Activated T-helper 1 cell treated with anti-CD3 and anti-CD28 coated beads, Interleukin-2, amount 50 U/mL, for 16 hours (primary cell): Measurements from ENCODE around the gene KHDC3L.
"Not testable (repeated sequence)": the region's sequence is repeated elsewhere in the genome, so short reads cannot be mapped to it uniquely, and the experiment has no call there.

Experiments
- DNase-seq, 2 donors: peaks; one replicate each; pipeline ENCODE4 v3.0.0-alpha.2; 2020; ENCODE audit warnings: low read depth in 1 of 2, low spot score in 1 of 2

Gene KHDC3L

DNA sequence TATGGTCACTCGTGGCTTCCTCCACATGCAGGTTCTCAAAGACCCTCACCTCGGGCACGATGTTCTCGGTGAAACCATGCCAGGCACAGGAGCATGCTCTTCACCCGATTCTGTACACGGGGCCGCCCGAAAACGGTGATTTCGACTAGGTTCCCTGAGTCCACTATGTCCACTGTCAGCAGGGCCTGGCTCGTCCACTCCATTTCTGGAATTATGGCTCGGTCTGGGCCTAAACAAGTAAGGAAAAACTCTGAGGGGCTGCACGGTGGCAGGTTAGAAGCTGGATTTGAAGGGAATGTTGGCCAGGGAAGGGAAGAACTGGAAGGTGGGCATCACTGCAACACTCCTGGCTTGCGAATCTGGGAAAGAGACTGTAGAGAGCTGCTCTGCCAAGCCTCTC lies 6.7 kb downstream of the KHDC3L start:
- DNase-seq = no peak

DNA sequence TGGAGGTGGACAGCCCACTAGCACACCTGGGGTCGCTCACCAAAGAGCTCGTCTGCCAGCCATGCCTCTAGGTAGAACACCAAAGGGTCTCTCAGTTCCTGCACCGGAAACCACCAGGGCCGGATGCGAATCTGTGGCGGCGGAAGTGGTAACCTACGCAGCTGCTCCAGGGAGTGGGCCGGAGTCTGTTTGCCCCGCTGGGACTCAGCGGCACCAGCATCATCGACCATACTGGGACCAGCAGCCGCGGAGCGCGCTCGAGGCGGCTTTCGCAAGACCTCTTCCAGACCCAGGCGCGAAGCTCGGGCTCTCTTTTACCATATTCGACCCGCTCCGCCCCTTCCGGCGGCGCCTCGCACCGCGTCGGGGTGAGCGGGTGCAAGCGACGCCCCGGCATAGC lies 7.1 kb downstream of the KHDC3L start, which contains the start of gene OOEP:
TSS of gene OOEP (minus strand) at position 335 of the 400 bp plus-strand sequence. CDS start at position 230, 105 bp downstream.
- DNase-seq = no peak

DNA sequence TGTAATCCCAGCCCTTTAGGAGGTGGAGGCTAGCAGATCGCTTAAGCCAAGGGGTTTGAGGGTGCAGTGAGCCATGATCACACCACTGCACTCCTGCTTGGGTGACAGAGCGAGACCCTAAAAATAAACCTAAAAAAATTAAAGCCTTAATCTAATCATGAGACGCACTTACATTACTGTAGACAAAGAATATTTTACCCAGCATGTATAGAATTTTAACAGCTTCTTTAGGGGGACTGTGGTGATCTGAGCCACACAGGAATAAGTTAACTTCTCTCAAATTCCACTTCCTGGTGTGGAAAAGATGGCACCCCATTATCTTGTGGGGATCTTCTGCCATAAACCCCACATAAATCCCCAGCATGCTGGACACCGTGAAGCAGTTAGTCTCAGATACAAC lies 9.5 kb downstream of the KHDC3L start:
- no peak for DNase-seq

DNA sequence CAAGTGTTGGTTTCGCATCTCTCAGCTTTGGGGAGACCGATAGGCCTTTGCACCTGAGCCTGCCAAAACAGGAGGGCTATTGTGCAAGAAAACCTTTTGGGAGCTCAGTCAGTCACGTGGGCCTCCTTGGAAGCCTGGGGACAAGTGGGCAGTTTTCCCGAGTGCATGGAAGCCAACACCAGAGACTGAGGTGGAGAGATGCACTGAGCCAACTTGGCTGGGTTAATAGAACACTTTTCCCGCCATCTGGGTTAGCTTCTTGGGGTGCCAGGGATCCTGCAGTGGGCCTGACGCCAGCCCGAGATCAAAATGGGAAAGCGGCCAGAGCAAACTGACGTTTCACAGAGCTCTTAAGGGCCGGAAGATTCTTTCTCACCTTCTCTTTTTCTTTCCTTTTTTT lies 10.1 kb downstream of the KHDC3L start:
- no peak for DNase-seq

DNA sequence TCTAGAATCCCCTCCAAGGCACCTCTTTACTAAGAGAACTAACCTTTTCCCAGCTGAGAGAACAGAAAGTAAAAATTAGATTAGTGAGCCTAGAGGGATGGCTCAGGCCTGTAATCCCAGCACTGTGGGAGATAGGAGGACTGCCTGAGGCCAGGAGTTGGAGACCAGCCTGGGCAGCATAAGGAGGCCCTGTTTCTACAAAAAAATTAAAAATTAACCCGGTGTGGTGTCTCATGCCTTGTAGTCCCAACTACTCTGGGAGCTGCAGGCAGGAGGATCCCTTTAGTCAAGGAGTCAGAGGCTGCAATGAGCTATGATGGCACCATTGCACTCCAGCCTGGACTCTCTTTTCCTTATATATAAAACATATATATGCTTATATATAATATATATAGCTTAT lies 12.8 kb downstream of the KHDC3L start:
- no peak for DNase-seq

DNA sequence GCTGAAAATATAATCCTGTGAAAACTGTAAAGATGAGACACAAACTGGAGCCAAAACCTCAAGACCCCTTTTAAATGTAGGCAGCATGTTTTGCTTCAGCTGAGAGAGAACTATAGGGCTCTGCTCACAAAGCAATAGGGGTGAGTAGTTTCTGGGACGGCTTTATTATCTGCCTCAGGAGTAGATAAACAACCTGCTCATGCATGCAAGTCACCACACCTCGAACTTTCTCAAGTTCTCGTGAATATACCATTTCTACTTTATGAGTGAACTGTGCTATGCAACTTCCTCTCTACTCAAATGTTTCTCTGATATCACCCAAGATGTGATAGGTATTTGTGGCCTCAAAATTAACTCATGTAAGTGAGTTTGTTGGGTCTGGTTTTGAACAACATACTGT lies 14.8 kb downstream of the KHDC3L start:
- DNase-seq = no peak

DNA sequence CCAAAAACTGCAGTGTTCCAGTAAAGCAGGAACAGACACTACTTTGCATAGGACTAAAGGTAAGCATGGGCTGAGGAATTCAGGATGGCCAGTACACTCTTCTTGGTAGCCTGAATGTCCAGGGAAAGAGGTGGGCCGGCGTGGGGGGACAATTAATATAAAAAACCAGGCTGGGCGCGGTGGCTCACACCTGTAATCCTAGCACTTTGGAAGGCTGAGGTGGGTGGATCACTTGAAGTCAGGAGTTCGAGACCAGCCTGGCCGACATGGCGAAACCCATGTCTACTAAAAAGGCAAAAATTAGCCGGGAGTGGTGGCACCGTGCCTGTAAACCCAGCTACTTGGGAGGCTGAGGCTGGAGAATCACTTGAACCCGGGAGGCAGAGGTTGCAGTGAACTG lies 19.1 kb downstream of the KHDC3L start:
- not testable (repeated sequence) for DNase-seq

DNA sequence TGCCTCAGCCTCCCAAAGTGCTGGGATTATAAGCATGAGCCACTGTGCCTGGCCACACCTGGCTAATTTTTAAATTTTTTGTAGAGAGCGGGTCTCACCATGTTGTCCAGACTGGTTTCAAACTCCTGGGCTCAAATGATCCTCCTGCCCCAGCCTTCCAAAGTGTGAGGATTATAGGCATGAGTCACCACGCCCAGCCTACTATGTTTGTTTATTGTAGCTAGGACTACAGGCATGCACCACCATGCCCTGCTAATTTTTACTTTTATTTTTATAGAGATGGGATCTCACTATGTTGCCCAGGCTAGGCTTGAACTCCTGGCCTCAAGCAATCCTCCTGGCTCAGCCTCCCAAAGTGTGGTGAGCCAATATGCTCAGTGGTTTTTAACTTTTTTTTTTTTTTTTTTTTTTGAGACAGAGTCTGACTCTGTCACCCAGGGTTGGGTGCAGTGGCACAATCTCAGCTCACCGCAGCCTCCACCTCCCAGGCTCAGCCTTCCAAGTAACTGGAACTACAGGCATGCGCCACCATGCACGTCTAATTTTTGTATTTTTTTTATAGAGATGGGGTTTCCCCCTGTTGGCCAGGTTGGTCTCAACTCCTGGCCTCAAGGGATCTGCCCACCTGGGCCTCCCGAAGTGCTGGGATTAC lies 20.1 kb downstream of the KHDC3L start:
- no peak for DNase-seq

DNA sequence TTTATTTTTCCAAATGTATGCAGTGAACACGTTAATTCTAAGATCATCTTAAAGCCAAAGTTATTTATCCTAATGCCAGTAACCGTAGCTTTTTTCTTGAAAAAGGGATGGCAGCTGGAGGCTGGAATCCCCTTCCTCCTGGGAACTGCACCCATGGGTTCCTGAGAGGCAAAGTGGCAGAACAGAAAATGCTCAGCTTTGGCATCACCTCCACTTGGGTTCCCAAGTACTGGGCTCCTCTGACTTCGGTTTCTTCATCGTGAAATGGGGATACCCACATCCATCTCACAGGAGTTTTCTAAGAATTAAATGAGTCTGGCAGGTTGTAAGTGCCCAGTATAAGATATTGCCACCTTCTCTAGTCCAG lies 26.0 kb downstream of the KHDC3L start:
- no peak for DNase-seq

DNA sequence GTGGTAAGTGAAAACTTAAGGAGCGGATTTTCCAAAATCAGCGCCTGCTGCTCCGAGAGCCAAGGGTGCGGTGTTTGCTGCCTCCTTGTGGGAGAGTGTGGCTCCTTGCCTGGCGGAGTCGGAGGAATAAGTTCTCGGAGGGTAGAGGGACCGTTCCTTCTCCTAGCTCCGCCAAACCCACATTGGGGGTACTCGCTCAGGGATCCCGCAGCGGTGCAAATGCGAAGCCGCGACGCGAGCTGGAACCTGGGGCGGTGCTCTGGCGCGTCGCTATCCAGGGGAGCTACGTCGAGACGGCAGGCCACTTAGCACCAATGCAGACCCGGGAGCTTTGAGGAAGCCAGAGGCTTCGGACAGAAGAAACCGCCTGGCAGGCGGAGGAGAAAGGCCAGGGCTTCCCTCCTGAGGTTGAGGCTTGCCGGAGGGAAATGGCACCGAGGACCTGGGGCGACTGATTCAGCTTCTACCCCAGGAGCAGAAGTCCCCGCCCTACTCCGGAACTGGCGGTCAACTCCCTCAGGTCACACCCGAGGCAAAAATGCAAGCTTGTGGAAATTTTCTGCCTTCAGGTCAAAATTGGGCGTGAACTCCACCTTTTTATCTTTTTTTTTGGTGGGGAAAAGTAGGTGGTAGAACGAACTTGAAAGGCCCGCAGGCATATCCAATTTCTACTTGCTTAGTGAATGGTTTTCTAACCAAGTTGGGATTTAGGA lies 26.5 kb downstream of the KHDC3L start:
- DNase-seq = peak; percentile 21 to 26

DNA sequence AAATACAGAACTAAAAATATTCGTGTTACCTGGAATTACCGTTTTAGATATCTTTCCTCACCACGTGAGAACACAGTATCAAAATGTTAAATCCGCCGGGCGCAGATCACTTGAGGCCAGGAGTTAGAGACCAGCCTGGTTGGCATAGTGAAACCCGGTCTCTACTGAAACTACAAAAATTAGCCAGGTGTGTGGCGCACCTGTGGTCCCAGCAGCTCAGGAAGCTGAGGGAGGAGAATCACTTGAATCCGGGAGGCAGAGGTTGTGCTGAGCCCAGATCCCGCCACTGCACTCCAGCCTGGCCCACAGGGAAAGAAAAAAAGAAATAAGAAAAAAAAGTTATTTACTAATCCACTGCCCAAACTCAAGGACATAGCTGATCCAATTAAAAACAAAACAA lies 27.4 kb downstream of the KHDC3L start:
- no peak for DNase-seq

DNA sequence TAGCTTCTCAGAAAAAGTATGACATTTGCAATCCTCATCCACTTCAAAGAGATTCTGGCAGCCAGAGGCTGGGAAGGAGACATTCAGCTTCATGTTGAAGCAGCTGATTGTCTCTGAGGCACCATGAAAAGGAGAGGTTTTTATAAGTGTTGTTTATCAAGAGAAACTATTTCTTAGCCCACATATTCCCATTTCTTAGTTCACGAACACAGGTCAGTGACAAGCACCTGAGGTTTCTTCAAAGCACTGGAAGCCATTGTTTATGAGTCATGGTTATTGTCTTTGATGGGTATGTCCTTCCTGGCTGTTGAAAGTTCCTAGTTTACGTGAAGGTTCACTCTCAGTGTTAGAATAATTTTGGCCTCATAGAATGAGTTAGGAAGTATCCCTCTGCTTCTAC lies 29.2 kb downstream of the KHDC3L start:
- DNase-seq = no peak

DNA sequence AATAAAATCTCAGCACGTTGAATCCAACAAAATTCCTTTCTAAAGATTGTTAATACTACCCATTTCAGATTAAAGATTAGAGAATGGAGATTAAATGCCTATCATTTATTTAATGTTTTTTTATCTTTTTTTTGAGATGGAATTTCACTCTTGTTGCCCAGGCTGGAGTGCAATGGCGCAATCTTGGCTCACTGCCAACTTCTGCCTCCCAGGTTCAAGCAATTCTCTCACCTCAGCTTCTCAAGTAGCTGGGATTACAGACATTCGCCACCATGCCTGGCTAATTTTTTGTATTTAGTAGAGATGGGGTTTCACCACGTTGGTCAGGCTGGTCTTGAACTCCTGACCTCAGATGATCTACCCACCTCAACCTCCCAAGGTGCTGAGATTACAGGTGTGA lies 29.7 kb downstream of the KHDC3L start:
- not testable (repeated sequence) for DNase-seq

DNA sequence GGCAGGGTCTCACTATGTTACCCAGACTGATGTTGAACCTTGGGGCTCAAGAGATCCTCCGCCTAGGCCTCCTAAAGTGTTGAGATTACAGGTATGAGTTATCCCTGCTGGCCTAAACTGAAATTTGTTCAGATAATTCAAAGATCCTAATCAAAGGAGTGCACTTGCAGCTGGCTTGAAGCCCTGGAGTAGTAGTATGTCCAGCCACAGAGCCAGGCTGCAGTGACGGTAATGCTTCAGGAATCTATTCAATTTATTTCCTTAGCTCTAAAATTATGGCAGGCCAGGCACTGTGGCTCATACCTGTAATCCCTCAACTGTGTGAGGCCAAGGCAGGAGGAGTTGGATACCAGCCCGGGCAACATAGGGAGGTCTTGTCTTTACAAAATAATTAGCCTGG lies 30.8 kb downstream of the KHDC3L start:
- no peak for DNase-seq

DNA sequence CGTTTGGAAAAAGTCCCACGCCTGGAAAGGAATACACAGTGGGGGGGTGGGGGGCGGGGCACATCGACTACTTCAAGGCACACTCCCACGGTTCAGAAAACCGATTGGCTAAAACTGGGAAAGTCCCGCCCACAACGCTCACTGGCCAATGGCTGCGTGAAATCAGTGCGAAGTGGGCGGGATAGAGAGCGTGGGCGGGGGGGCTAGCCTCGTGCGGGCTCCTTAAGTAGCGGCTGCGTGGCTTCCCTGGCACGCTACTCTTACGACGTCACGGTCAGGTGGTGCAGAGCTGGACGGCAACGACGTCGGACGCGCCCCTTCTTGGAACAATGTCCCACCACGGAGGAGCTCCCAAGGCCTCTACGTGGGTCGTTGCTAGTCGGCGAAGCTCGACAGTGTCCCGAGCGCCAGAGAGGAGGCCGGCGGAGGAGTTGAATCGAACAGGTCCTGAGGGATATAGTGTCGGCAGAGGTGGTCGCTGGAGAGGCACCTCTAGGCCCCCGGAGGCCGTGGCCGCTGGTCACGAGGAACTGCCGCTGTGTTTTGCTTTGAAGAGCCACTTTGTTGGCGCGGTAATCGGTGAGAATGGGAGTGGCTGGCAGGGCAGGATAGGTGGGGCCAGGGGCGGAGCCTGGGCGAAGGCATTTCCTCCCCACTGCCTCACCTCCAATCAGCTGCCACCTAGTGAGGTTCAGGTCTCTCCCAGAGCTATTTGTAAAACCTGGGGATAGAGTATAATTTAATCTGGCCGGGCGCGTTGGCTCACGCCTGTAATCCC lies 32.3 kb downstream of the KHDC3L start, which contains the start of gene DDX43:
TSS of gene DDX43 (plus strand) at position 252 of the 778 bp plus-strand sequence. CDS start at position 330, 78 bp downstream.
- DNase-seq = no peak

DNA sequence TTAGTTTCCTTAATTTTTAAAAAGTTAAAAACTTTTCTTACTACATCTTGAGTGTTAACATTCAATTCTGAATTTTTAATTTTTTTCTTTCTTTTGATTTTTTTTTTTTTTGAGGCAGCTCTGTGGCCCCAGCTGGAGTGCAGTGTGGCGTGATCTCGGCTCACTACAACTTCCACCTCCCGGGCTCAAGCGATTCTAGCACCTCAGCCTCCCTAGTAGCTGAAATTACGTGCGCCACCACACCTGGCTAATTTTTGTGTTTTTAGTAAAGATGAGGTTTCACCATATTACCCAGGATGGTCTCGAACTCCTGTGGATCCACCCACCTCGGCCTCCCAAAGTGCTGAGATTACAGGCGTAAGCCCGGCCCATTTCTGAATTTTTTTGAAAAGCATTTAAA lies 33.4 kb downstream of the KHDC3L start:
- DNase-seq = no peak

DNA sequence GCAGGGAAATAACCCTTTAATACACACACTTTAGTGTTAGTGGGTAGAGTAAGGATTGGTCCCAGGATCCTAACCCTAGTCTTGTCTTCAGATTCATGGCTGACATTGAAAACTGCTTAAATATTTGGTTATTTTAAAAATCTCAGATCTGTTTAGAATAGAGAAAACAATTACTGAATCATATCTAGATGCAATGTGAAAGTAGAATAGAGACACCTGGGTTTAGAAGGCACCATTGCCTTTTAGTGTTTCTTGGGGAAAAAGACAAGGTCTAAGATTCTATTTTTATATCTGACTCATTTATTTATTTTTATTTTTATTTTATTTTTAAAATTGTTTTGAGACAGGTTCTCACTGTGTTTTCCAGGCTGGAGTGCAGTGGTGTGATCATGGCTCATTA lies 38.2 kb downstream of the KHDC3L start:
- no peak for DNase-seq

DNA sequence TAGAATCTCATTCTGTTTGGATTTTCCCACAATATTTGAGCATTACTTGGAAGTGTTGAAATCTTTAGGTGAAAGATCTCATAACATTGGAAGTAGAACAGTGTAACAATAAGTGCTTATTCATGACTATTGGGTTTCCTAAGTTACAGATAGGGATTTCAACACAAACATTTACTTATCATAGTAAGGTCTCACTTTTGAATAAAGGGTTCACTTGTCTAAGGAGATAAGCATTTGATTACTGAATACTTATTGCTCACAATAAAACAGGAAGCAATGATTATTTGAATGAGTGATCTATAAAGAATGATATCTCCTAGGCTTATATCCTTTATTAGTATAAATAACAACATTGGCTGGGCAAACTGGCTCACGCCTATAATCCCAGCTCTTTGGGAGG lies 46.9 kb downstream of the KHDC3L start:
- no peak for DNase-seq

DNA sequence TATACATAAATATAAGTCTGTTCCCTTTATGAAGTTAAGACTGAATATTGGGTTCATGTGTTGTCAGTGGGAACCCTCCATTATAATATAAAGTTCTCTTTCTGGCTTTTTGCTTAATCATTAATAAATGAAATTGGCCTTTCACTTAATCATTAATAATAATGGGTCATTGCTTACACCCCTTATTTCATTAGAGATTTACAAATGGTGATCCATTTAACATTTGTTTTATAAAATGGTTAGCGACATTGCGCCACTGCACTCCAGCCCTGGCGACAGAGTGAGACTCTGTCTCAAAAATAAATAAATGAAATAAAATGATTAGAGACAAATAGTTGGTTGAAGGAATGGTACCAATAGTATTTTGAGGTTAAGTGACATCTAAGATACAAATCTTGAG lies 50.6 kb downstream of the KHDC3L start:
- no peak for DNase-seq
